ENCODE results near the gene CPLX4.

DNA sequence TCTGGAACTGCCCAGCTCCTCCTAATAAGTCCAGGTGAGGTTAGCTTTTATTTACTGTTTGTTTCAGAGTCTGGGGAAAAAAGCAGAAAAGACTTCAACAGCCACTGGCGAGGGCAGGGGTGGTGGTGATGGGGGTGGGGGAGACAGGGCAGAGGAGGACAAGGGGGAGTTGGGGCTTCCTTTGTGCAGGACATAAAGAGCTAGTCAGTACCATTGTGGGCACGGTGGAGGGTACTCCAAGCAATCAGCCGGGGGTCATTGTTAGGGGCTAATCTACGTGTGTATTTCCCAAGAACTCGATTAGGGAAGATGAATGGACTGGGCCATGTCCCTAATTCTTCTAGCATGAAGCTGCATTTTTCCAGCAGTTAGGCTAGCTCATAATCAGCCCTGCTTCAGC lies 42.4 kb downstream of the CPLX4 start:
- TF ChIP-seq, protein P1, sequence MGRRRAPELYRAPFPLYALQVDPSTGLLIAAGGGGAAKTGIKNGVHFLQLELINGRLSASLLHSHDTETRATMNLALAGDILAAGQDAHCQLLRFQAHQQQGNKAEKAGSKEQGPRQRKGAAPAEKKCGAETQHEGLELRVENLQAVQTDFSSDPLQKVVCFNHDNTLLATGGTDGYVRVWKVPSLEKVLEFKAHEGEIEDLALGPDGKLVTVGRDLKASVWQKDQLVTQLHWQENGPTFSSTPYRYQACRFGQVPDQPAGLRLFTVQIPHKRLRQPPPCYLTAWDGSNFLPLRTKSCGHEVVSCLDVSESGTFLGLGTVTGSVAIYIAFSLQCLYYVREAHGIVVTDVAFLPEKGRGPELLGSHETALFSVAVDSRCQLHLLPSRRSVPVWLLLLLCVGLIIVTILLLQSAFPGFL (CRISPR knock-in tag; IDR thresholded peaks at IDR 0.05; ENCODE audit: borderline replicate concordance) = no peak
- TF ChIP-seq, protein P2, sequence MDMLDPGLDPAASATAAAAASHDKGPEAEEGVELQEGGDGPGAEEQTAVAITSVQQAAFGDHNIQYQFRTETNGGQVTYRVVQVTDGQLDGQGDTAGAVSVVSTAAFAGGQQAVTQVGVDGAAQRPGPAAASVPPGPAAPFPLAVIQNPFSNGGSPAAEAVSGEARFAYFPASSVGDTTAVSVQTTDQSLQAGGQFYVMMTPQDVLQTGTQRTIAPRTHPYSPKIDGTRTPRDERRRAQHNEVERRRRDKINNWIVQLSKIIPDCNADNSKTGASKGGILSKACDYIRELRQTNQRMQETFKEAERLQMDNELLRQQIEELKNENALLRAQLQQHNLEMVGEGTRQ (CRISPR knock-in tag; IDR thresholded peaks at IDR 0.05) = no peak
- TF ChIP-seq, protein P3, sequence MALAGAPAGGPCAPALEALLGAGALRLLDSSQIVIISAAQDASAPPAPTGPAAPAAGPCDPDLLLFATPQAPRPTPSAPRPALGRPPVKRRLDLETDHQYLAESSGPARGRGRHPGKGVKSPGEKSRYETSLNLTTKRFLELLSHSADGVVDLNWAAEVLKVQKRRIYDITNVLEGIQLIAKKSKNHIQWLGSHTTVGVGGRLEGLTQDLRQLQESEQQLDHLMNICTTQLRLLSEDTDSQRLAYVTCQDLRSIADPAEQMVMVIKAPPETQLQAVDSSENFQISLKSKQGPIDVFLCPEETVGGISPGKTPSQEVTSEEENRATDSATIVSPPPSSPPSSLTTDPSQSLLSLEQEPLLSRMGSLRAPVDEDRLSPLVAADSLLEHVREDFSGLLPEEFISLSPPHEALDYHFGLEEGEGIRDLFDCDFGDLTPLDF (CRISPR knock-in tag; IDR thresholded peaks at IDR 0.05) = no peak
- TF ChIP-seq CTCF (IDR thresholded peaks at IDR 0.05) = no peak
- no peak for TF ChIP-seq MAX (CRISPR knock-in tag; IDR thresholded peaks at IDR 0.05)
- TF ChIP-seq, protein P4, sequence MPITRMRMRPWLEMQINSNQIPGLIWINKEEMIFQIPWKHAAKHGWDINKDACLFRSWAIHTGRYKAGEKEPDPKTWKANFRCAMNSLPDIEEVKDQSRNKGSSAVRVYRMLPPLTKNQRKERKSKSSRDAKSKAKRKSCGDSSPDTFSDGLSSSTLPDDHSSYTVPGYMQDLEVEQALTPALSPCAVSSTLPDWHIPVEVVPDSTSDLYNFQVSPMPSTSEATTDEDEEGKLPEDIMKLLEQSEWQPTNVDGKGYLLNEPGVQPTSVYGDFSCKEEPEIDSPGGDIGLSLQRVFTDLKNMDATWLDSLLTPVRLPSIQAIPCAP (CRISPR knock-in tag; IDR thresholded peaks at IDR 0.05) = no peak
- TF ChIP-seq FOXJ3 (CRISPR knock-in tag; IDR thresholded peaks at IDR 0.05; ENCODE audit: borderline replicate concordance) = no peak
